Spleen (tissue), 11 donors: ENCODE measurements around the gene HES4. TPM values are rescaled to one million over a fixed set of nuclear protein-coding genes. Genes with fewer than 3 reads are reported as not detected.

ENCODE experiments used
- DNase-seq: peaks from one replicate; pipeline ENCODE4 v3.0.0-alpha.2; 2020
- H3K27ac ChIP-seq, 8 donors: fragments of 200-600 bp; sonication (generic) in 7 of 8; 1 replicate in 4 of 8; 2 replicates in 4 of 8; pipeline versions ENCODE4 v1.5.0 to v1.8.0; 2016 to 2021; ENCODE audit warnings: inconsistent platforms in 4 of 8, mild to moderate bottlenecking in 4 of 8, moderate library complexity in 1 of 8
- H3K27me3 ChIP-seq, 7 donors: fragments of 200-600 bp; sonication (generic) in 6 of 7; replicated peaks in 1 of 7; 1 replicate in 4 of 7; 2 replicates in 3 of 7; pipeline versions ENCODE4 v1.5.0 to v1.8.0; 2016 to 2021; ENCODE audit warnings: inconsistent platforms in 3 of 7, mild to moderate bottlenecking in 1 of 7
- H3K36me3 ChIP-seq, 6 donors: fragments of 200-600 bp; sonication (generic) in 5 of 6; 1 replicate in 4 of 6; 2 replicates in 2 of 6; pipeline versions ENCODE4 v1.5.0 to v1.8.0; 2016 to 2021; ENCODE audit warnings: inconsistent platforms in 2 of 6
- H3K4me1 ChIP-seq, 6 donors: fragments of 200-600 bp; sonication (generic) in 5 of 6; 1 replicate in 3 of 6; 2 replicates in 3 of 6; pipeline versions ENCODE4 v1.5.0 to v1.8.0; 2016 to 2021; ENCODE audit warnings: inconsistent platforms in 3 of 6
- H3K4me3 ChIP-seq, 8 donors: fragments of 200-600 bp; sonication (generic) in 7 of 8; 1 replicate in 4 of 8; 2 replicates in 4 of 8; pipeline versions ENCODE4 v1.5.0 to v1.8.0; 2016 to 2021; ENCODE audit warnings: inconsistent platforms in 4 of 8, mild to moderate bottlenecking in 4 of 8, moderate library complexity in 2 of 8
- H3K9me3 ChIP-seq, 8 donors: fragments of 200-600 bp; sonication (generic) in 7 of 8; 1 replicate in 4 of 8; 2 replicates in 4 of 8; pipeline versions ENCODE4 v1.5.0 to v1.8.0; 2016 to 2021; ENCODE audit warnings: inconsistent platforms in 4 of 8
- POLR2A ChIP-seq, 3 donors: fragments of 450-650 bp; IDR thresholded peaks; one replicate each; pipeline ENCODE4 v1.5.1; 2017; ENCODE audit warnings: antibody characterized with exemption in 3 of 3, mild to moderate bottlenecking in 1 of 3
- POLR2AphosphoS5 ChIP-seq, 3 donors: sonication (generic); formaldehyde crosslinking; IDR thresholded peaks; one replicate each; pipeline ENCODE4 v1.5.1; 2017; ENCODE audit warnings: antibody characterized with exemption in 3 of 3
- WGBS, 5 donors: extraction: QIAGEN DNeasy Blood & Tissue Kit in 3 of 5; methylation state at CpG; one replicate each; pipeline versions ENCODE4 v1.1.5 to v1.1.7; 2013 to 2018; 5-methylcytosine and 5-hydroxymethylcytosine counted together
- intact Hi-C: fragments of 100-400 bp; cut with DNase I; formaldehyde crosslinking; loops from one replicate; pipeline ENCODE4 v1.15.0; 2023; ENCODE audit warnings: low total_unique reads
- polyA plus RNA-seq, 3 donors: library from polyadenylated mRNA; stranded (reverse); fragments of 200-250 nt; gene quantifications; one replicate each; pipeline ENCODE4 v1.2.1, GENCODE V29; 2013
- total RNA-seq, 7 donors: library from RNA; depleted of rRNA in 3 of 7; stranded (reverse); fragments of >200 nt in 3 of 7; fragmentation: NEBNext Ultra II Directional in 4 of 7; extraction: Animal tissue kit (Norgen Biotek cat#: 25700) in 4 of 7; gene quantifications; one replicate each; pipeline versions ENCODE4 v1.1.0 to v1.2.1, GENCODE V29; 2016 to 2021
- TF ChIP-seq, protein P1 (sequence below), 11 experiments: fragments of 200-600 bp in 7 of 11; fragments of 450-650 bp in 4 of 11; sonication (generic) in 4 of 11; IDR thresholded peaks in 8 of 11; conservative IDR thresholded peaks in 3 of 11; 1 replicate in 7 of 11; 2 replicates in 4 of 11; pipeline versions ENCODE4 v1.4.0 to v1.8.0; 2016 to 2021; ENCODE audit warnings: antibody characterized with exemption in 11 of 11, inconsistent platforms in 4 of 11, mild to moderate bottlenecking in 1 of 11
- donor health status: healthy with polysubstance abuse.
- donor health status: DM: no; HTN: no; CAD: no; lungs with moderate emphysema.
- donor health status: DM: no; HTN: no; CAD: no.
- donor health status: Bipolar disorder and iron deficiency.
- donor health status: healthy.
- donor health status: DM: no; HTN: no; CAD: no.
- donor health status: DM: yes; HTN: yes; CAD: no.

HES4 gene
- total and polyA plus RNA-seq, 10 donors = 3.8 to 64.3 (median 20.6) TPM

- DNase-seq = no peak
- no peaks in the 10 kb centered on the region for H3K4me1 ChIP-seq
- intact Hi-C loops = no loop called here
- 86 to 94% (median 93%) methylated on average over 6 to 19 of the region's 19 CpGs for WGBS, 5 donors
- H3K9me3 ChIP-seq = peaks cover 0 to 3% (median 0%) of the 10 kb centered on the region in 8 donors
- H3K27me3 ChIP-seq = no peaks in the 10 kb centered on the region
- H3K27ac ChIP-seq = no peak overlapping the region
- no peak overlapping the region for H3K4me3 ChIP-seq
- TF ChIP-seq POLR2AphosphoS5 (IDR thresholded peaks at IDR 0.05) (no peak), POLR2A (IDR thresholded peaks at IDR 0.05) (no peak)
- TF ChIP-seq, protein P1, sequence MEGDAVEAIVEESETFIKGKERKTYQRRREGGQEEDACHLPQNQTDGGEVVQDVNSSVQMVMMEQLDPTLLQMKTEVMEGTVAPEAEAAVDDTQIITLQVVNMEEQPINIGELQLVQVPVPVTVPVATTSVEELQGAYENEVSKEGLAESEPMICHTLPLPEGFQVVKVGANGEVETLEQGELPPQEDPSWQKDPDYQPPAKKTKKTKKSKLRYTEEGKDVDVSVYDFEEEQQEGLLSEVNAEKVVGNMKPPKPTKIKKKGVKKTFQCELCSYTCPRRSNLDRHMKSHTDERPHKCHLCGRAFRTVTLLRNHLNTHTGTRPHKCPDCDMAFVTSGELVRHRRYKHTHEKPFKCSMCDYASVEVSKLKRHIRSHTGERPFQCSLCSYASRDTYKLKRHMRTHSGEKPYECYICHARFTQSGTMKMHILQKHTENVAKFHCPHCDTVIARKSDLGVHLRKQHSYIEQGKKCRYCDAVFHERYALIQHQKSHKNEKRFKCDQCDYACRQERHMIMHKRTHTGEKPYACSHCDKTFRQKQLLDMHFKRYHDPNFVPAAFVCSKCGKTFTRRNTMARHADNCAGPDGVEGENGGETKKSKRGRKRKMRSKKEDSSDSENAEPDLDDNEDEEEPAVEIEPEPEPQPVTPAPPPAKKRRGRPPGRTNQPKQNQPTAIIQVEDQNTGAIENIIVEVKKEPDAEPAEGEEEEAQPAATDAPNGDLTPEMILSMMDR (IDR thresholded peaks at IDR 0.05 in 8 of 11, conservative IDR thresholded peaks at IDR 0.05 in 3 of 11) = no peak
- H3K36me3 ChIP-seq = peaks cover 0 to 58% (median 3%) of the 10 kb centered on the region in 6 donors
Measured at GRCh38 chr1:1047407-1047806, 47.5 kb upstream of the HES4 start.

- Histone ChIP-seq H3K27me3 (no peaks in the 10 kb centered on the region), H3K27ac (no peak overlapping the region), H3K36me3 (peaks cover 0 to 56% (median 2%) of the 10 kb centered on the region in 6 donors), H3K4me1 (no peaks in the 10 kb centered on the region), H3K4me3 (no peak overlapping the region), H3K9me3 (peaks cover 0 to 3% (median 0%) of the 10 kb centered on the region in 8 donors)
- WGBS, 5 donors = 93 to 97% (median 94%) methylated on average over 17 to 26 of the region's 26 CpGs
- no peak for DNase-seq
- intact Hi-C loops = no loop called here
- TF ChIP-seq POLR2AphosphoS5 (IDR thresholded peaks at IDR 0.05) (no peak), POLR2A (IDR thresholded peaks at IDR 0.05) (no peak)
- TF ChIP-seq, protein P1 (IDR thresholded peaks at IDR 0.05 in 8 of 11, conservative IDR thresholded peaks at IDR 0.05 in 3 of 11) = no peak
Measured at GRCh38 chr1:1046767-1047166, 46.9 kb upstream of the HES4 start.

GRCh38 chr1:1046243-1046642 is 46.3 kb upstream of the HES4 start:
- TF ChIP-seq POLR2A (IDR thresholded peaks at IDR 0.05) = no peak
- TF ChIP-seq, protein P1 (IDR thresholded peaks at IDR 0.05 in 8 of 11, conservative IDR thresholded peaks at IDR 0.05 in 3 of 11) = no peak
- no peak for TF ChIP-seq POLR2AphosphoS5 (IDR thresholded peaks at IDR 0.05)
- intact Hi-C loops = no loop called here
- 92 to 96% (median 94%) methylated on average over 15 to 20 of the region's 20 CpGs for WGBS, 5 donors

GRCh38 chr1:1045129-1045528 is 45.2 kb upstream of the HES4 start:
- intact Hi-C loops = no loop called here
- peaks cover 0 to 10% (median 4%) of the 10 kb centered on the region in 7 donors for H3K27me3 ChIP-seq
- H3K9me3 ChIP-seq = peaks cover 0 to 3% (median 0%) of the 10 kb centered on the region in 8 donors
- TF ChIP-seq, protein P1 (IDR thresholded peaks at IDR 0.05 in 8 of 11, conservative IDR thresholded peaks at IDR 0.05 in 3 of 11) = no peak
- TF ChIP-seq POLR2A (IDR thresholded peaks at IDR 0.05) (no peak), POLR2AphosphoS5 (IDR thresholded peaks at IDR 0.05) (no peak)
- 94 to 98% (median 95%) methylated on average over 9 to 23 of the region's 23 CpGs for WGBS, 5 donors
- peaks cover 0 to 40% (median 0%) of the 10 kb centered on the region in 6 donors for H3K36me3 ChIP-seq
- H3K4me1 ChIP-seq = peaks cover 5 to 6% (median 5%) of the 10 kb centered on the region in 6 donors
- no peak overlapping the region for H3K27ac ChIP-seq
- no peak for DNase-seq
- H3K4me3 ChIP-seq = no peak overlapping the region

More at GRCh38 chr1:1046243-1046642, 46.3 kb upstream of the HES4 start:
- Histone ChIP-seq H3K27me3 (peaks cover 0 to 1% (median 0%) of the 10 kb centered on the region in 7 donors), H3K27ac (no peak overlapping the region), H3K36me3 (peaks cover 0 to 51% (median 0%) of the 10 kb centered on the region in 6 donors), H3K4me3 (no peak overlapping the region), H3K4me1 (no peaks in the 10 kb centered on the region), H3K9me3 (peaks cover 0 to 3% (median 0%) of the 10 kb centered on the region in 8 donors)
- no peak for DNase-seq
